Measurements from ENCODE around the gene FSTL1. TPM values are rescaled to one million over a fixed set of nuclear protein-coding genes. Genes with fewer than 3 reads are reported as not detected.
A peak's percentile ranks its signal among the peaks of the same experiment; 100 is the strongest.

FSTL1 gene
- total and polyA plus RNA-seq, 2 of the 8 experiments (the other 6 are each of a cell fraction or from before 2014, with no cell fraction given): 158 to 516 TPM

DNA sequence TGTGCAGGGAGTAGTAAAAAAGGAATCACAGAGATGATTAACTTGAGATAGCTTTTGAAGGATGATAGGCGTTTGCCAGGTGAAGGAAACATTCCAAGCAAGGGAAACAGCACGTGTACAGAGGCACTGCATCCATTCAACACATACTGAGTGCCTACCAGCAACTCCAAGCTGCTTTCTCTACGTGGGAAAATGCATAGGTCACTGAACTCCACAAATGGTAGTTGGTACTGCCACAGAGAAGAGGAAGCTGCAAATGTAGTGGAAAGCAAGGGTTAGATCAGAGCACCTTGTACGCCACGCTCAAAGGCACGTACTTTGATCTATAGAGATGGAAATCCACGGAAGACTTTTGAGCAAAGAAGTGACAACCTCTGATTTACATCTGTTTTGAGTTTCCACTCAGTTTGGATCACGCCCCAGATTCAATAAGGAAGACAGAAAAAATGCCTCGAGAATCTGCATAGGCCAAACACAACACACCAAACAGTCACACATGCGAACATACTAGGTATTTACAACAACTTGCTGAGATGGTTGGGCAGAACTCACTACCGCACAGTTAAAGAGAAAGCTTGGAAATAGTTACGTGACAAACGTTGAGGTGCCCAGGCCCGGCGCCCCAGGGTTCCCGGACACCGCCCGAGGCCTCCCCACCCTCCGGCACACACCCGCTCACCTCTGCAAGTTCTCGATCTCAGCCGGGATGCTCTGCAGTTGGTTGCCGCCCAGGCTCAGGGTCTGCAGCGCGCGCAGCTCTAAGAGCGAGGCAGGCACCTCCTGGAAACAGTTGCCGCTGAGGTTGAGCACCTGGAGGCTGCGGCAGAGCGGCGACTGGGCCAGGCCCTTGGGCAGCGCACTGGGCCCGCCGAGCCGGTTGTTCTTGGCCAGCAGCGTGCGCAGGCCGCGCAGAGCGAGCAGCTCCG, 102.5 kb downstream of the FSTL1 start (continued):
- TF ChIP-seq, protein P1, sequence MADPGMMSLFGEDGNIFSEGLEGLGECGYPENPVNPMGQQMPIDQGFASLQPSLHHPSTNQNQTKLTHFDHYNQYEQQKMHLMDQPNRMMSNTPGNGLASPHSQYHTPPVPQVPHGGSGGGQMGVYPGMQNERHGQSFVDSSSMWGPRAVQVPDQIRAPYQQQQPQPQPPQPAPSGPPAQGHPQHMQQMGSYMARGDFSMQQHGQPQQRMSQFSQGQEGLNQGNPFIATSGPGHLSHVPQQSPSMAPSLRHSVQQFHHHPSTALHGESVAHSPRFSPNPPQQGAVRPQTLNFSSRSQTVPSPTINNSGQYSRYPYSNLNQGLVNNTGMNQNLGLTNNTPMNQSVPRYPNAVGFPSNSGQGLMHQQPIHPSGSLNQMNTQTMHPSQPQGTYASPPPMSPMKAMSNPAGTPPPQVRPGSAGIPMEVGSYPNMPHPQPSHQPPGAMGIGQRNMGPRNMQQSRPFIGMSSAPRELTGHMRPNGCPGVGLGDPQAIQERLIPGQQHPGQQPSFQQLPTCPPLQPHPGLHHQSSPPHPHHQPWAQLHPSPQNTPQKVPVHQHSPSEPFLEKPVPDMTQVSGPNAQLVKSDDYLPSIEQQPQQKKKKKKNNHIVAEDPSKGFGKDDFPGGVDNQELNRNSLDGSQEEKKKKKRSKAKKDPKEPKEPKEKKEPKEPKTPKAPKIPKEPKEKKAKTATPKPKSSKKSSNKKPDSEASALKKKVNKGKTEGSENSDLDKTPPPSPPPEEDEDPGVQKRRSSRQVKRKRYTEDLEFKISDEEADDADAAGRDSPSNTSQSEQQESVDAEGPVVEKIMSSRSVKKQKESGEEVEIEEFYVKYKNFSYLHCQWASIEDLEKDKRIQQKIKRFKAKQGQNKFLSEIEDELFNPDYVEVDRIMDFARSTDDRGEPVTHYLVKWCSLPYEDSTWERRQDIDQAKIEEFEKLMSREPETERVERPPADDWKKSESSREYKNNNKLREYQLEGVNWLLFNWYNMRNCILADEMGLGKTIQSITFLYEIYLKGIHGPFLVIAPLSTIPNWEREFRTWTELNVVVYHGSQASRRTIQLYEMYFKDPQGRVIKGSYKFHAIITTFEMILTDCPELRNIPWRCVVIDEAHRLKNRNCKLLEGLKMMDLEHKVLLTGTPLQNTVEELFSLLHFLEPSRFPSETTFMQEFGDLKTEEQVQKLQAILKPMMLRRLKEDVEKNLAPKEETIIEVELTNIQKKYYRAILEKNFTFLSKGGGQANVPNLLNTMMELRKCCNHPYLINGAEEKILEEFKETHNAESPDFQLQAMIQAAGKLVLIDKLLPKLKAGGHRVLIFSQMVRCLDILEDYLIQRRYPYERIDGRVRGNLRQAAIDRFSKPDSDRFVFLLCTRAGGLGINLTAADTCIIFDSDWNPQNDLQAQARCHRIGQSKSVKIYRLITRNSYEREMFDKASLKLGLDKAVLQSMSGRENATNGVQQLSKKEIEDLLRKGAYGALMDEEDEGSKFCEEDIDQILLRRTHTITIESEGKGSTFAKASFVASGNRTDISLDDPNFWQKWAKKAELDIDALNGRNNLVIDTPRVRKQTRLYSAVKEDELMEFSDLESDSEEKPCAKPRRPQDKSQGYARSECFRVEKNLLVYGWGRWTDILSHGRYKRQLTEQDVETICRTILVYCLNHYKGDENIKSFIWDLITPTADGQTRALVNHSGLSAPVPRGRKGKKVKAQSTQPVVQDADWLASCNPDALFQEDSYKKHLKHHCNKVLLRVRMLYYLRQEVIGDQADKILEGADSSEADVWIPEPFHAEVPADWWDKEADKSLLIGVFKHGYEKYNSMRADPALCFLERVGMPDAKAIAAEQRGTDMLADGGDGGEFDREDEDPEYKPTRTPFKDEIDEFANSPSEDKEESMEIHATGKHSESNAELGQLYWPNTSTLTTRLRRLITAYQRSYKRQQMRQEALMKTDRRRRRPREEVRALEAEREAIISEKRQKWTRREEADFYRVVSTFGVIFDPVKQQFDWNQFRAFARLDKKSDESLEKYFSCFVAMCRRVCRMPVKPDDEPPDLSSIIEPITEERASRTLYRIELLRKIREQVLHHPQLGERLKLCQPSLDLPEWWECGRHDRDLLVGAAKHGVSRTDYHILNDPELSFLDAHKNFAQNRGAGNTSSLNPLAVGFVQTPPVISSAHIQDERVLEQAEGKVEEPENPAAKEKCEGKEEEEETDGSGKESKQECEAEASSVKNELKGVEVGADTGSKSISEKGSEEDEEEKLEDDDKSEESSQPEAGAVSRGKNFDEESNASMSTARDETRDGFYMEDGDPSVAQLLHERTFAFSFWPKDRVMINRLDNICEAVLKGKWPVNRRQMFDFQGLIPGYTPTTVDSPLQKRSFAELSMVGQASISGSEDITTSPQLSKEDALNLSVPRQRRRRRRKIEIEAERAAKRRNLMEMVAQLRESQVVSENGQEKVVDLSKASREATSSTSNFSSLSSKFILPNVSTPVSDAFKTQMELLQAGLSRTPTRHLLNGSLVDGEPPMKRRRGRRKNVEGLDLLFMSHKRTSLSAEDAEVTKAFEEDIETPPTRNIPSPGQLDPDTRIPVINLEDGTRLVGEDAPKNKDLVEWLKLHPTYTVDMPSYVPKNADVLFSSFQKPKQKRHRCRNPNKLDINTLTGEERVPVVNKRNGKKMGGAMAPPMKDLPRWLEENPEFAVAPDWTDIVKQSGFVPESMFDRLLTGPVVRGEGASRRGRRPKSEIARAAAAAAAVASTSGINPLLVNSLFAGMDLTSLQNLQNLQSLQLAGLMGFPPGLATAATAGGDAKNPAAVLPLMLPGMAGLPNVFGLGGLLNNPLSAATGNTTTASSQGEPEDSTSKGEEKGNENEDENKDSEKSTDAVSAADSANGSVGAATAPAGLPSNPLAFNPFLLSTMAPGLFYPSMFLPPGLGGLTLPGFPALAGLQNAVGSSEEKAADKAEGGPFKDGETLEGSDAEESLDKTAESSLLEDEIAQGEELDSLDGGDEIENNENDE (IDR thresholded peaks at IDR 0.05; ENCODE audit: insufficient replicate concordance, low read length): no peak
- TF ChIP-seq PHF8 (conservative IDR thresholded peaks at IDR 0.05; ENCODE audit: low read depth, low read length): no peak
- no peak for TF ChIP-seq POLR2A (IDR thresholded peaks at IDR 0.05; ENCODE audit: control extremely low read depth in 1 of 2, low read depth in 2 of 2, low read length in 2 of 2)
- no peak for TF ChIP-seq SIRT6 (IDR thresholded peaks at IDR 0.05; ENCODE audit: low read length)
- no peak for TF ChIP-seq KDM5A (IDR thresholded peaks at IDR 0.05; ENCODE audit: low read length)
- TF ChIP-seq, protein P2, sequence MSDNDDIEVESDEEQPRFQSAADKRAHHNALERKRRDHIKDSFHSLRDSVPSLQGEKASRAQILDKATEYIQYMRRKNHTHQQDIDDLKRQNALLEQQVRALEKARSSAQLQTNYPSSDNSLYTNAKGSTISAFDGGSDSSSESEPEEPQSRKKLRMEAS (IDR thresholded peaks at IDR 0.05): peak; percentile 69; the same call in 1 of the 2 replicates
- TF ChIP-seq RXRA (IDR thresholded peaks at IDR 0.05; ENCODE audit: insufficient read depth, low read depth, low read length): no peak
- TF ChIP-seq NANOG (IDR thresholded peaks at IDR 0.05; ENCODE audit: insufficient read depth, low read depth, low read length, poor library complexity, severe bottlenecking): no peak
- TF ChIP-seq KDM4A (IDR thresholded peaks at IDR 0.05; ENCODE audit: low read depth, low read length, severe bottlenecking): no peak
